GM19438 (cell line): ENCODE measurements around the gene PGBD5.

ENCODE experiments used
- ATAC-seq: cut with Tn5 transposase; IDR thresholded peaks from one replicate; pipeline ENCODE4 v1.9.1; 2021; ENCODE audit warnings: low read depth; ENCODE audit not compliant: unreplicated experiment

PGBD5 gene

GRCh38 chr1:230309646-230310177 is 116.4 kb downstream of the PGBD5 start:
- ATAC-seq: no peak

GRCh38 chr1:230308821-230309220 is 117.3 kb downstream of the PGBD5 start:
- no peak for ATAC-seq

DNA sequence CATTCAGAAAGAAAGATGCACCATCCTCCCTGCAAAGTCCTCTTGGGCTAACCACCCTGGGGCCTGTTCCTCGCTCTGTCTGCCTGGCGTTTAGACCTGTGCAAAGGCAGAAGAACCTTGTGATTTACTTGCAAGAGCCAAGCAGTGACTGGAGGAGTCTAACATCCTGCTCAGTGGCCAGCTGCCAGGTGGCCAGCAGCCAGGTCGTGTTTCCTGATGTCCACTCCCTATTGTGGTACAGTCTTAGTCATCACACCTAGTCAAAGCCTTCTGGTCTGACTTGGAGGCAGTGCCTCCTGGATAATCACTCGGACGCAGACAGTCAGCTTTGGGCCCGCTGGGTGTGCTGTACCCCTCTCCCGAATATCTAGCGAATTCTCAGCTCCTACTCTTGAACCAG is 118.1 kb downstream of the PGBD5 start:
- ATAC-seq: no peak

DNA sequence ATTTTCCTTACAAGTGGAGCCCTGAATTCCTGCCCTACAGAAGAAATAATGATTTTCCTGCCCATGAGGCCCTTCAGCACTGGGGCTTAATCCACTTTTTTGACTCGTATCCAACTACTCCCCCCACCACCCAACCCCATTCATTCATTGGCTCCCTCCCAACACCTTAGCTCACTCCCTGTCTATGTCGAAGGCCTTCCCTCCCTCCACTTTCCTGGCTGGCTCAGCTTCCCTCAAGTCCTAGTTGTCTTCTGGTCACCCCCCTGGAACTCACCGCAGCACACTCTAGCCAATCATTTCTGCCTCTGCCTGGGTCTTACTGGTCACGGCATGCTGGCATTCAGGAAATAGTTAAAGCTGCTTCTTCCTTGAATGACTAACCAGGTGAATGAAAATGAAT is 118.9 kb downstream of the PGBD5 start:
- no peak for ATAC-seq

GRCh38 chr1:230306169-230306568 is 120.0 kb downstream of the PGBD5 start:
- ATAC-seq: no peak

GRCh38 chr1:230303822-230304221 is 122.3 kb downstream of the PGBD5 start:
- ATAC-seq: no peak

DNA sequence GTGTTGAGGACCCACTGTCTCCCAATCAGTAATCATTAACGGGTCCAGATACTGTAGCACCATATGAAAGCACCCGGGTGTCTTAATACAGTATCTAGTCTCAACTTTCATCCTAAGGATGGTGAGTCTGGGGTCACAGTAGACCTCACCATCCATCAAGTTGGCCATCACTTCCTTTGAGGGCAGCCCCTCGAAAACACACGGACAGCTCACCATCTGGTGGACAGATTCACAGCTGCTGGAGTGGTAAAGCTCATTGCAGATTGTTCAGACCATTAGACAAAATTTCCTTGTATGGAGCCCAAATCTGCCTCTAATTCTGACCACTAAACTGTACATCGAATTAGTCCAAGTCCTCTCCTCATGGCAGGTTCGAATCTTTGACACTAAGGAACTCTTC is 123.1 kb downstream of the PGBD5 start:
- ATAC-seq: no peak

GRCh38 chr1:230301822-230302221 is 124.3 kb downstream of the PGBD5 start:
- no peak for ATAC-seq

- ATAC-seq: no peak
These were observed 124.8 kb downstream of the PGBD5 start for GRCh38 chr1:230301322-230301721.

GRCh38 chr1:230300322-230301301 is 125.5 kb downstream of the PGBD5 start:
- ATAC-seq: no peak

GRCh38 chr1:230299191-230300006 is 126.7 kb downstream of the PGBD5 start:
- no peak for ATAC-seq

GRCh38 chr1:230295367-230295766 is 130.8 kb downstream of the PGBD5 start:
- no peak for ATAC-seq

DNA sequence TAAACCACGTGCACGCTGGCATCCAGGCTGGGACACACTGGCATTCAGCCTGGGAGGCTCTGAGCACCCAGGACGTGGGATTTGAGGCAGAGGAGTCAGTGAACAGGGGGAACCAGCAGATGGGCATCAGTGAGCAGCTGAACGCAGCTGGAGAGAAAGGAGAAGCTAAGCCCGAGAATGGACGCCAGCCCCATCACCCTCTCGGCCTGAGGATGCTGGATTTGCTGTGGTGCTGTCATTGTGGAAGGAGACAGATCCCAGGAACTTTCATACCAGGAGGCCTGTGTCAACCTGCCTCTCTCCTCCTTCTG is 132.8 kb downstream of the PGBD5 start:
- no peak for ATAC-seq

GRCh38 chr1:230292689-230293389 is 133.3 kb downstream of the PGBD5 start:
- ATAC-seq: no peak

- ATAC-seq: no peak
These were observed 134.2 kb downstream of the PGBD5 start for GRCh38 chr1:230291731-230292620.

DNA sequence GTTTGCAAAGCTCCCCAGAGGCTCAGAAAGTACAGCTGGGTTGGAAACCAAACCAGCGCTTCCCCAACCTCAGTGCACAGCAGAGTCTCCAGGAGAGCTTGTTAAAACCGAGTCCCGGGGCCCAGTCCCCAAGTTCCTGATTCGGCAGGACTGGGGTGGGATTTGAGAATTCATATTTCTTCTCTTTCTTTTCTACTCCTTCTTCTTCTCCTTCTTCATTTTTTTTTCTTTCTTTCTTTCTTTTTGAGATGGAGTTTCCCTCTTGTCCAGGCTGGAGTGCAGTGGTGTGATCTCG is 136.8 kb downstream of the PGBD5 start:
- no peak for ATAC-seq

DNA sequence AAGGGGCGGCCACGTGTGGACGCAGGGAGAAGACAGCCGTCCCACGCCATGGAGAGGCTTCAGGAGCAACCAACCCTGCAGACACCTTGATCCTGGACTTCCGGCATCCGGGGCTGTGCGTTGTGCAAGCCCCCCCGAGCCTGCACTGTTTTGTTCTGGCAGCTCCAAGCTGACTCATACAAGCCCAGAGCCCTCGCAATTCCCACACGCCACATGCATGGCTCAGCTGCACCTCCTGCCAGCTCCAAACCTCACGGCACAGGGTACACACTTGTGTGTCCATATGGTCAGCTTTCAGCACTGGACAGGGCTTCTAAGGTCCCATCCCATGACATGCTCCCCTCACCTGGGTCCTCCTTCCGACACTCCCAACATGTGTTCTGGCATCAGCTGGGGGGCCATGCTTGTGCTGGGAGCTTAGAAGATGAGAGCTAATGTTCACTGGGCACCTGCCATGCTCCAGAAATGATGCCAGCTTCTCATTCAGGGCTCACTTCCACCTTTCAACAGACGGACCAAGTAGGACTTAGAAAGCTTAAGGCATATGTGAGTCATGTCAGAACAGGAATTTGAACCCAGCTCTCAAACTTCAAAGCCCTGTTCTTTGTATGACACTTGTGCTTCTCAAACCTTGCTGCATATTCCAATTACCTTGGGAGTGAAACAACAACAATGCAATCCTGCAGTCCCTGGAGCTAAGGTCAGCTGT is 137.3 kb downstream of the PGBD5 start:
- no peak for ATAC-seq

- ATAC-seq: no peak
These were observed 138.3 kb downstream of the PGBD5 start for GRCh38 chr1:230287674-230288315.

DNA sequence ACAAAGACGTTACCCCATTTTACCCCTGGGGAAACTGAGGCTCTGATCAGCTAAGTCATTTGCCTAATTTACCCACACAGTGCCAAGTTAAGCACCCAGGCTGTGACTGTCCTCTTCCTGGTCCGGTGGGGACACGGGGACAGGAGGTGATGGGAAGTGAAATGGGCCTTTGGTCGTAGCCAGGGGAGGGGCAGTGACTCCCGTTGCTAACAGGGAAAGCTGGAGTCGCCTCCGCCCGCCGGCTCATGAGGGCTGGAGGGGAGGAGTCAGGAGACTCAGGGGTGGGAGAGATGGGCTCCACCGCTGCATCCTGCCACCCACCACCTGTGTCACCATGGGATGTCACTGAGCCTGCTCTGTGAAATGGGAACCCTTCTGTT is 139.3 kb downstream of the PGBD5 start:
- no peak for ATAC-seq
